ENCODE data around the gene DNASE1L2.
A peak's percentile ranks its signal among the peaks of the same experiment; 100 is the strongest.

Gene DNASE1L2

GRCh38 chr16:2204416-2205103 lies 31.7 kb upstream of the DNASE1L2 start:
- no peak for DNase-seq

GRCh38 chr16:2205104-2205966 lies 30.9 kb upstream of the DNASE1L2 start, which contains the start of gene MLST8:
TSS of gene MLST8 (plus strand) at chr16:2205454. CDS start at chr16:2206086, 632 bp downstream.
- DNase-seq, result peak; percentile 92

- DNase-seq, result peak; percentile 73
Observed at GRCh38 chr16:2205967-2206313, 30.3 kb upstream of the DNASE1L2 start.

GRCh38 chr16:2206420-2206779 lies 29.8 kb upstream of the DNASE1L2 start:
- DNase-seq, result no peak

DNA sequence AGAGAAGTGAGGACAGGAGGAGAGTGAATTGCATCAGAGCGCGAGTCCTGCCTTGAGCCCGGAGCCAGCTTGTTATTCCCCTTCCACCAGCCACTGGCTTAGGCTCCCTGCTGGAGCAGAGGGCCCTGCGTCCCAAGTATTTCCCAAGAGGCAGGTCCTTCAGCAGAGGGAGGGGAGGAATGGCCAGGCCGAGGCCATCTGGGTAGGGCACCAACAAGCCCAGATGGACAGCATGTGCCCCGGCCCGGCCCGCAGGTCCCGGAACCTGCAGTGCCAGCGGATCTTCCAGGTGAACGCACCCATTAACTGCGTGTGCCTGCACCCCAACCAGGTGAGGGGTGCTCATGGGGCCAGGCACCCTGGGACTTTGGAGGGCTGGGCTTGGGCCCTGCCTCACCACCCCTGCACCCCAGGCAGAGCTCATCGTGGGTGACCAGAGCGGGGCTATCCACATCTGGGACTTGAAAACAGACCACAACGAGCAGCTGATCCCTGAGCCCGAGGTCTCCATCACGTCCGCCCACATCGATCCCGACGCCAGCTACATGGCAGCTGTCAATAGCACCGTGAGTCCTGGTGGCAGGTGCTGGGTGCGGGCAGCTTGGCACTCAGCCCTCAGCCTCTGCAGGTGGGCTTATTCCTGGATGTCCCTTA lies 29.3 kb upstream of the DNASE1L2 start:
- no peak for DNase-seq

DNA sequence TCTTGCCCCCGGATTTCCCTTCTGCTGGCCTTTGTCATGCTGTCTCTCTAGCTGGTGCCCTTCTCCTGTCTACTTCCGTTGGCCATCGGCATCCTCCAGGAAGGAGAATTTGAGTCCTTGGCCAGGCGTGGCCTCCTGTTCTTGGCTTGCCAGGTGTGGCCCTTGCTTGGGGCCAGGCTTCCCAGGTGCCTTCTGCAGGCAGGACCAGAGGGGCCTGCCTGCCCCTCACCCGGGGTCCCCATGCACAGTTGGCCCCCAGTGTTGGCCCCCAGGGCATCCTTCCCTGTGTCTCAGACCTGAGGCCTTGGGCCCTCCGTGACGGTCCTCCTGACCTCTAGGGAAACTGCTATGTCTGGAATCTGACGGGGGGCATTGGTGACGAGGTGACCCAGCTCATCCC lies 28.4 kb upstream of the DNASE1L2 start:
- no peak for DNase-seq

DNA sequence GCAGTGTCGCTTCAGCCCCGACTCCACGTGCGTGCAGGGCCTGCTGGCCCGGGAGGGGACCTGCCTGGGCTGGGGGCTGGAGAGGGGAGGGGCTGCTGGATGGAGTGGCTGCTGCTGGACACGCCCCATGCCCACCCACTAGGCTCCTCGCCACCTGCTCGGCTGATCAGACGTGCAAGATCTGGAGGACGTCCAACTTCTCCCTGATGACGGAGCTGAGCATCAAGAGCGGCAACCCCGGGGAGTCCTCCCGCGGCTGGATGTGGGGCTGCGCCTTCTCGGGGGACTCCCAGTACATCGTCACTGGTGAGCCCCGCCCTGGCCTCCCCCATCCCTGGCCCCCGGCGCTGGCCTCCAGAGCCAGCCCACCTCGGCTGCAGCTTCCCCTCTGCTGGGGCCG lies 27.9 kb upstream of the DNASE1L2 start:
- DNase-seq, result no peak

DNA sequence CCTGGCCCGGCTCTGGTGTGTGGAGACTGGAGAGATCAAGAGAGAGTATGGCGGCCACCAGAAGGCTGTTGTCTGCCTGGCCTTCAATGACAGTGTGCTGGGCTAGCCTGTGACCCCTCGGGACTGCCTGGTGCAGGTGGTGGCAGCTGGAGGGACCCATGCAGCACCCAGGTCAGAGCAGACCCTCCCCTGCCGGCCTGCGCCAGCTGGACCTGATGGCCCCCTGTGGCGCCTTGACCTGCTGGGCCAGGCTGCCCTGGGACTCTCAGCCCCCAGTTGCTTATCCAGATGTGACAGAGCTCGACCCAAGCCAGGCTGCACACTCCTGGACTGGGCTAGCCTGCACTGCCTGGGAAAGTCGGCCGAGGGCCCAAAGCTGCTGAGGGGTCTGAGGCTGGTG lies 27.5 kb upstream of the DNASE1L2 start:
- no peak for DNase-seq

GRCh38 chr16:2209258-2210008 lies 26.8 kb upstream of the DNASE1L2 start:
- no peak for DNase-seq

- no peak for DNase-seq
Observed at GRCh38 chr16:2210009-2210332, 26.3 kb upstream of the DNASE1L2 start.

DNA sequence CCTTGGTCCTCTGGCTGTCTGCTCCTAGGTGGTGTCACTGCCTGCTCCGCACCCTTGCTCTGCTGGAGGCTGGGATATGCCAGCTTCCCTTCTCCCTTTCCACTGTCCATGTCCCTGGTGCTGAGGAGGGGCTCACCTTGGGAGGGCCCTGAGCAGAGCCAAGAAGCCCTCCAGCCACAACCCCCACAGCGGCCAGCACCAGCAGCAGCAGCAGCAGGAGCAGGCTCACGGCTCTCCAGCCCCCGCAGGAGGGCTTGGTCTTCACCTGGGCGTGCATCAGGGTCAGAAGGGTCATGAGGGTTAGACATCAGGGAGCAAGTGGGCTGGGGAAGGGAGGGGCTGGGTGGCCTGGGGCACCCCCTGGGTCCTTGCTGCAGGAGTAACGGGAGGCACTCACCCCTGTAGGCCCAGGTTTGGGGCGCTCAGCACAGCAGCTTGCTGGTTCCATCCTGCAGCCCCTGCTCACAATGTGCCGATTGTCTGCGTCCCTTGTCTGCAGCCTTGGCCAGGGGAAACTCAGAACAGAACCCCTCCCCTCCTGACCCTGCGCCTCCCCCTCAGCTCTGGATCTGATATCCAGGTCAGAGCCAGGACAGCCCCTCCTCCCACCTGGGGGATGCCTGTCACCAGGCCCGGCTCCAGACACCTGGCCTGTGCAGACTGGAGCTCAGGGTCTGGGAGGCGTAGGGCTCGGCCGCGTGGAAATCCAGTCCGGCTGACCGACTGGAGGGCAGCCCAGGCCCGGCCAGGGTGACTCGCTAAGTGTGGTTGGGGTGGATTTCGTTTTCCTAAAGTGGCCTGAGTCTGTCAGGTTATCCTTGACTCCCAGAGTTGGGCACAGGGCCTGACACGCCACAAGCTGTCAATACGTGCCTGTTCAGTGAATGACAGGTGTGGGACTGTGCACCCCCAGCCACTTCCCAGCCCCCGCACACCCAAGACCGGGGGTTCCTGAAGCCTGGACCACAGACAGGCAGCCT lies 25.6 kb upstream of the DNASE1L2 start, which contains the start of gene BRICD5:
TSS of gene BRICD5 (minus strand) at position 478 of the 980 bp plus-strand sequence. CDS start at position 448, 30 bp downstream.
- DNase-seq, result no peak

DNA sequence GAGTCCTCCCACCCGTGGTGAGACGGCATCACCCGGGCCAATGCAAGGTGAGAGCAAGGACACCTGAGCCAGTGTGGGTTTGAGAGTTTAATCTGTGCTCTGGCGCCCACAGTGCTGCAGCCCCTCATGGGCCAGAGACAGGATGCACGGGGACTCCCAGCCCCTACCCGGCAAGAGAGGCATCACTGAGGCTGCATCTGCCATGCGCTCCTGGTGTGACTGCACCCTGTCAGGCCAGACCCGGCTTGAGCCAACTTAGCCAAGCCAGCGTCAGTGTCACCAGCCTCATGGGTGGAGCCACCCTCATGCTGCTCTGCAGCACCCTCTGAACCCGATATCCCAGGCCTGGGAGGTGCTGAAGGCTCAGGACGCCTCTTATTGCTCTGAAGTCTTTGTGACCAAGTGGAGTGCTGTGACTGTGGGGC lies 24.3 kb upstream of the DNASE1L2 start:
- no peak for DNase-seq

- no peak for DNase-seq
Observed at GRCh38 chr16:2212362-2213324, 23.6 kb upstream of the DNASE1L2 start.

DNA sequence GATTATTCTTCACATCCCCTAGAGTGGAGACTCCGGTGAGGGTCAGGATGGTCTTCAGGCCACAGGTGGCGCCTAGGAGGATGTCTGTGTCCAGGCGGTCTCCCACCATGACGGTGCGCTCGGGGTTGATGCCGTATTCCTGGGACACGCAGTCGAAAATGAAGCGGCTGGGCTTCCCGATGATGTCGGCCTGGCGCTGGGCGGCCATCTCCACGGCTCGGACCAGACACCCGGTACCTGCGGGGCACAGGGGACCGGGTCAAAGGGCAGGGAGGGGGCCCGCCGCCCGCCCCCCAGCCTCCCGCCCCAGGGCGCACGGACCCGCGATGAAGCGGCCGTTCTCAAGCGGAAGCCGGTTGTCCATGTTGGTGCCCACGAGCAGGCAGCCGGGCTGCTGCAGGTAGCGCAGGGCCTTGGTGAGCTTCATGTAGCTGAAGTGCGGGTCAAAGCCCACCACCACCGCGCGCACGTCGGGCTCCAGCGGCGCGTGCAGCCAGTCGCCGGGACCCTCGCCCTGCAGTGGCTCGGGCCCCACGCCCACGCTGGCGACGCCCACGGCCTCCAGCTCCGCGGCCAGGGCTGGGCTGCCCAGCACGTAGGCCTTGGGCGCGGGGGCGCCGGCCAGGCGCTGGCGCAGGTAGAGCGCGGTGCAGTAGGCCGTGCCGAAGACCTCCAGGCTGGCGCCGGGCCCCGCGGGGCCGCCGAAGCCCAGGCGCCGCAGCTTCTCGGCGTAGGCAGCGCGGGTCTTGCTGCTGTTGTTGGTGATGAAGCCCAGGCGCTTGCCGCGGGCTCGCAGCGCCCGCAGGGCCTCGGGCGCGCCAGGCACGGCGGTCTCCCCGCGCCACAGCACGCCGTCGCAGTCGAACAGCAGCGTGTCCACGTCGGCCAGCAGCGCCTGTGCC lies 22.2 kb upstream of the DNASE1L2 start:
- DNase-seq, result peak; percentile 63

GRCh38 chr16:2214719-2214968 lies 21.6 kb upstream of the DNASE1L2 start, which contains the start of gene PGP:
TSS of gene PGP (minus strand) at chr16:2214840. CDS start at chr16:2214777, 63 bp downstream.
- DNase-seq, result no peak

DNA sequence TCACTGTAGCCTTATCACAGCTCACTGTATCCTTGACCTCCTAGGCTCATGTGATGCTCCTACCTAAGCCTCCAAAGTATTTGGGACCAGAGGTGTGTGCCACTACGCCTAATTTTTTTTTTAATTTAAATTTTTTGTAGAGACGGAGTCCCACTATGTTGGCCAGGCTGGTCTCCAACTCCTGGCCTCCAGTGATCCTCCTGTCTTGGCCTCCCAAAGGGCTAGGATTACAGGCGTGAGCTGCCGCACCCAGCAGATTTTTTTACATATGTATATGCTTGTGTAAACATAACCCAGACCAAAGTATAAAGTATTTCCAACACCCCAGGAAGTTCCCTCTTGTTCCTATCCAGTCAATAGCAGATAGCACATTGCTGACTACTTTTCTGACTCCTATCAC lies 19.9 kb upstream of the DNASE1L2 start:
- no peak for DNase-seq

DNA sequence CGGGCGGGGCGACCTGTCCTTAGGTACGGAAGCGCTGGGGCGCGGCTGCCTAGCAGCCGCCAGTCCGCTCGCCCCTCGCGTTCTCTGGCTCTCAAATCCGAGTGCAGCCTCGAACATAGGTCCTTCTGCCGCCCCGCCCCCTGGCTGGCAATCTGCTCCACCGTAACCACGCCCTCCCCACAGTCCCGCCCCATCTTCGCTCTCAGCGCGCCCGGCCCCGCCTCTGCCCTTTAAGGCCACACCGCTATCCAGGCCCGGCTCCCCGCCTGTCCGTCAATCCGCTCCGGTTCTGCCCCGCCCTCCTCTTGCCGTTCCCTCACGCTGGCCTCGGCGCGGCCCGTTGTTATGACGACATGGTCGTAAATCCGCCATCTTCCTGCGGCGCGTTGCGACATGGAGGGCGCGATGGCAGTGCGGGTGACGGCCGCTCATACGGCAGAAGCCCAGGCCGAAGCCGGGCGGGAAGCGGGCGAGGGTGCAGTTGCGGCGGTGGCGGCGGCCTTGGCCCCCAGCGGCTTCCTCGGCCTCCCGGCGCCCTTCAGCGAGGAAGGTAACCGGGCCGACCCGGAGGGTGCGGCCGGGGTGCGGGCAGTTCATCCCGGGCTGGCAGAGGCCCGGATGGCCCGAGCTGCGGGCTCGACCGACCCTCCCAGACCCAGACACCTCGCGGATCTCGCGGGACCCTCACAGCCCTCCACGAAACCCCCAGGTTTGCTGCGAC lies 12.9 kb upstream of the DNASE1L2 start, which contains the start of gene E4F1:
TSS of gene E4F1 (plus strand) at position 371 of the 721 bp plus-strand sequence. CDS start at position 394, 23 bp downstream.
- peak; percentile 99 for DNase-seq

- peak; percentile 72 for DNase-seq
Observed at GRCh38 chr16:2223942-2224486, 12.2 kb upstream of the DNASE1L2 start.

All from DMS53 (cell line).